Measurements from ENCODE around the gene VGLL1. TPM values are rescaled to one million over a fixed set of nuclear protein-coding genes. Genes with fewer than 3 reads are reported as not detected.

VGLL1 gene
- total and polyA plus RNA-seq, 2 donors from 2014 or later, result 2.2 to 5.5 TPM

GRCh38 chrX:136491832-136492231, 40.2 kb upstream of the VGLL1 start:
- H3K27me3 ChIP-seq (ENCODE audit: control insufficient read depth, insufficient read depth, low read length), result peaks cover 7% of the 10 kb centered on the region
- intact Hi-C loops (cut with DNase I), result no loop called here
- H3K9me3 ChIP-seq (ENCODE audit: control insufficient read depth in 2 of 3, insufficient read depth in 1 of 3, low read length in 3 of 3), result no peaks in the 10 kb centered on the region
- no peaks in the 10 kb centered on the region for H3K4me1 ChIP-seq (ENCODE audit: control insufficient read depth in 2 of 3, insufficient read depth in 2 of 3, low read depth in 1 of 3, low read length in 3 of 3)
- no peak for FAIRE-seq
- no peaks in the 10 kb centered on the region for H3K36me3 ChIP-seq (ENCODE audit: control insufficient read depth in 2 of 3, insufficient read depth in 3 of 3, low read length in 3 of 3)
- no peak overlapping the region for H3K4me3 ChIP-seq (ENCODE audit: low read length in 3 of 3)
- H3K9ac ChIP-seq (ENCODE audit: low read length in 3 of 3), result no peak overlapping the region
- H3K27ac ChIP-seq (ENCODE audit: low read depth in 2 of 2, low read length in 2 of 2), result no peak overlapping the region
- no peak for TF ChIP-seq CTCF (IDR thresholded peaks at IDR 0.05; ENCODE audit: borderline replicate concordance, extremely low read depth, insufficient read depth)
- no peak for DNase-seq

- no peaks in the 10 kb centered on the region for H3K36me3 ChIP-seq (ENCODE audit: control insufficient read depth in 2 of 3, insufficient read depth in 3 of 3, low read length in 3 of 3)
- H3K9ac ChIP-seq (ENCODE audit: low read length in 3 of 3), result no peak overlapping the region
- no peaks in the 10 kb centered on the region for H3K4me1 ChIP-seq (ENCODE audit: control insufficient read depth in 2 of 3, insufficient read depth in 2 of 3, low read depth in 1 of 3, low read length in 3 of 3)
- no peak for TF ChIP-seq CTCF (IDR thresholded peaks at IDR 0.05; ENCODE audit: borderline replicate concordance, extremely low read depth, insufficient read depth)
- FAIRE-seq (no peak), DNase-seq (no peak)
- H3K9me3 ChIP-seq (ENCODE audit: control insufficient read depth in 2 of 3, insufficient read depth in 1 of 3, low read length in 3 of 3), result no peaks in the 10 kb centered on the region
- H3K27ac ChIP-seq (ENCODE audit: low read depth in 2 of 2, low read length in 2 of 2), result no peak overlapping the region
- no peak overlapping the region for H3K4me3 ChIP-seq (ENCODE audit: low read length in 3 of 3)
- peaks cover 7% of the 10 kb centered on the region for H3K27me3 ChIP-seq (ENCODE audit: control insufficient read depth, insufficient read depth, low read length)
- intact Hi-C loops (cut with DNase I), result no loop called here
These were observed 39.0 kb upstream of the VGLL1 start for GRCh38 chrX:136493011-136493410.

GRCh38 chrX:136495043-136495442, 37.0 kb upstream of the VGLL1 start:
- FAIRE-seq, result no peak
- no peak for TF ChIP-seq CTCF (IDR thresholded peaks at IDR 0.05; ENCODE audit: borderline replicate concordance, extremely low read depth, insufficient read depth)
- Histone ChIP-seq H3K36me3 (ENCODE audit: control insufficient read depth in 2 of 3, insufficient read depth in 3 of 3, low read length in 3 of 3) (no peaks in the 10 kb centered on the region), H3K27ac (ENCODE audit: low read depth in 2 of 2, low read length in 2 of 2) (no peak overlapping the region), H3K9ac (ENCODE audit: low read length in 3 of 3) (no peak overlapping the region), H3K4me3 (ENCODE audit: low read length in 3 of 3) (no peak overlapping the region), H3K27me3 (ENCODE audit: control insufficient read depth, insufficient read depth, low read length) (peaks cover 7% of the 10 kb centered on the region), H3K9me3 (ENCODE audit: control insufficient read depth in 2 of 3, insufficient read depth in 1 of 3, low read length in 3 of 3) (no peaks in the 10 kb centered on the region), H3K4me1 (ENCODE audit: control insufficient read depth in 2 of 3, insufficient read depth in 2 of 3, low read depth in 1 of 3, low read length in 3 of 3) (no peaks in the 10 kb centered on the region)
- DNase-seq, result no peak
- intact Hi-C loops (cut with DNase I), result no loop called here

- Histone ChIP-seq H3K9me3 (ENCODE audit: control insufficient read depth in 2 of 3, insufficient read depth in 1 of 3, low read length in 3 of 3) (no peaks in the 10 kb centered on the region), H3K4me3 (ENCODE audit: low read length in 3 of 3) (peak overlapping the region; percentile 61 to 89 (median 88)), H3K36me3 (ENCODE audit: control insufficient read depth in 2 of 3, insufficient read depth in 3 of 3, low read length in 3 of 3) (peaks cover 0 to 5% (median 2%) of the 10 kb centered on the region in 3 donors), H3K27me3 (ENCODE audit: control insufficient read depth, insufficient read depth, low read length) (no peaks in the 10 kb centered on the region), H3K4me1 (ENCODE audit: control insufficient read depth in 2 of 3, insufficient read depth in 2 of 3, low read depth in 1 of 3, low read length in 3 of 3) (no peaks in the 10 kb centered on the region), H3K9ac (ENCODE audit: low read length in 3 of 3) (peak overlapping the region; percentile 43 to 92 (median 85)), H3K27ac (ENCODE audit: low read depth in 2 of 2, low read length in 2 of 2) (peak overlapping the region; percentile 87 to 89)
- intact Hi-C loops (cut with DNase I), result no loop called here
- DNase-seq, result no peak
- FAIRE-seq, result no peak
- TF ChIP-seq CTCF (IDR thresholded peaks at IDR 0.05; ENCODE audit: borderline replicate concordance, extremely low read depth, insufficient read depth), result no peak
These were observed 35.7 kb upstream of the VGLL1 start for GRCh38 chrX:136496186-136496763.
